Measurements from ENCODE around the gene MYO10.

DNA sequence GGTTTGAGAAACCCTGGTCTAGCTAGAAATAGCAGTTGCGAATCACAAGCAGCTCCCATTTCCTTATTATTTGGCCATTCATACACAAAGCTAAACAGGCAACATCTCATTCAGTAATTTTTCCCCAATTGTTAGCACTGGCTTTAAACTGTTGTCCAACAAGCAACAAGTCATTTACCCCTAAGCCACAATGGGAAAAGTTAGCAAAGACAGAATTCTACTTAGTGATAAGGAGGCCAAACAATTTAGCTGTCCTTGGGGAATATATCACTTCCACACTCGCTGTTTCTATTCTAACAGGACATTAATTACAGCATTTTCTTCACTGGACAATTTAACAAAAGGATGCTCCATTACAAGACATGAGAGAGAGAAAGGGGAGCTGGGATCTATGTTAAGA lies 2.8 kb downstream of the MYO10 start:
- TF ChIP-seq CTCF (IDR thresholded peaks at IDR 0.05) = no peak
- no peak for TF ChIP-seq POLR2AphosphoS5 (IDR thresholded peaks at IDR 0.05; ENCODE audit: low read depth, low read length)
- TF ChIP-seq, protein P1, sequence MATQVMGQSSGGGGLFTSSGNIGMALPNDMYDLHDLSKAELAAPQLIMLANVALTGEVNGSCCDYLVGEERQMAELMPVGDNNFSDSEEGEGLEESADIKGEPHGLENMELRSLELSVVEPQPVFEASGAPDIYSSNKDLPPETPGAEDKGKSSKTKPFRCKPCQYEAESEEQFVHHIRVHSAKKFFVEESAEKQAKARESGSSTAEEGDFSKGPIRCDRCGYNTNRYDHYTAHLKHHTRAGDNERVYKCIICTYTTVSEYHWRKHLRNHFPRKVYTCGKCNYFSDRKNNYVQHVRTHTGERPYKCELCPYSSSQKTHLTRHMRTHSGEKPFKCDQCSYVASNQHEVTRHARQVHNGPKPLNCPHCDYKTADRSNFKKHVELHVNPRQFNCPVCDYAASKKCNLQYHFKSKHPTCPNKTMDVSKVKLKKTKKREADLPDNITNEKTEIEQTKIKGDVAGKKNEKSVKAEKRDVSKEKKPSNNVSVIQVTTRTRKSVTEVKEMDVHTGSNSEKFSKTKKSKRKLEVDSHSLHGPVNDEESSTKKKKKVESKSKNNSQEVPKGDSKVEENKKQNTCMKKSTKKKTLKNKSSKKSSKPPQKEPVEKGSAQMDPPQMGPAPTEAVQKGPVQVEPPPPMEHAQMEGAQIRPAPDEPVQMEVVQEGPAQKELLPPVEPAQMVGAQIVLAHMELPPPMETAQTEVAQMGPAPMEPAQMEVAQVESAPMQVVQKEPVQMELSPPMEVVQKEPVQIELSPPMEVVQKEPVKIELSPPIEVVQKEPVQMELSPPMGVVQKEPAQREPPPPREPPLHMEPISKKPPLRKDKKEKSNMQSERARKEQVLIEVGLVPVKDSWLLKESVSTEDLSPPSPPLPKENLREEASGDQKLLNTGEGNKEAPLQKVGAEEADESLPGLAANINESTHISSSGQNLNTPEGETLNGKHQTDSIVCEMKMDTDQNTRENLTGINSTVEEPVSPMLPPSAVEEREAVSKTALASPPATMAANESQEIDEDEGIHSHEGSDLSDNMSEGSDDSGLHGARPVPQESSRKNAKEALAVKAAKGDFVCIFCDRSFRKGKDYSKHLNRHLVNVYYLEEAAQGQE (IDR thresholded peaks at IDR 0.05; ENCODE audit: insufficient read depth in 1 of 2, low read depth in 2 of 2, low read length in 1 of 2) = no peak
- no peak for TF ChIP-seq SIN3A (IDR thresholded peaks at IDR 0.05; ENCODE audit: borderline replicate concordance, insufficient read depth, low read depth, low read length)
- TF ChIP-seq TCF7L2 (IDR thresholded peaks at IDR 0.05; ENCODE audit: low read depth, low read length) = no peak

Measured in Panc1 (cell line).